Measurements from ENCODE around the gene CACNA2D3. TPM values are rescaled to one million over a fixed set of nuclear protein-coding genes. Genes with fewer than 3 reads are reported as not detected.

Gene CACNA2D3
- total RNA-seq, 1 donor from 2014 or later, result 3.6 TPM

DNA sequence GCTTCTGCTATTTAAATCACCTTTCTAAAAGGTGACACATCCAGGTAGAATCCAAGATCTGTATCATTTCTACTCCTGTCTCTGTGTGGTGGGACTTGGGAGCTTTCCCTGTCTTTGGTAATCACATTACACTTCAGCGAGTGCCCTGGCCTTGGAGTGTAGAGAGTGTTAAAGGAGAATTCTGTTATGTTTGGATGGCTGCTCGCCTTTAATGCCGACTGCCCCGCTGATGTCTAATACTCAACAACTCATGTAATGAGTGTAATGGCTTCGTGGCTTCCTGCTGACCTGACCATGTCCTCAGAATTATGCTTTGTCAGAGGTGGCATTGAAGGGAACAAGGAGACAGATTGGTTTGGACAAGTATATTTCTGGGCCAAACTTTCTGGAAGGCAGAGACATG is 871.8 kb downstream of the CACNA2D3 start:
- no peak overlapping the region for H3K4me3 ChIP-seq
- no peak for TF ChIP-seq CTCF (IDR thresholded peaks at IDR 0.05)
- H3K27me3 ChIP-seq (ENCODE audit: low read depth), result no peaks in the 10 kb centered on the region
- intact Hi-C loops (cut with DNase I), result no loop called here
- no peaks in the 10 kb centered on the region for H3K36me3 ChIP-seq
- H3K9me3 ChIP-seq, result no peaks in the 10 kb centered on the region
- no peak overlapping the region for H3K27ac ChIP-seq
- ATAC-seq, result no peak
- DNase-seq, result no peak
- H3K4me1 ChIP-seq, result peaks cover 2% of the 10 kb centered on the region

GRCh38 chr3:54999159-54999558 is 876.8 kb downstream of the CACNA2D3 start:
- Histone ChIP-seq H3K36me3 (no peaks in the 10 kb centered on the region), H3K27ac (no peak overlapping the region), H3K4me3 (no peak overlapping the region), H3K4me1 (peaks cover 6% of the 10 kb centered on the region), H3K9me3 (no peaks in the 10 kb centered on the region), H3K27me3 (ENCODE audit: low read depth) (no peaks in the 10 kb centered on the region)
- peak; percentile 10 for TF ChIP-seq CTCF (IDR thresholded peaks at IDR 0.05)
- no peak for DNase-seq
- intact Hi-C loops (cut with DNase I), result no loop called here
- ATAC-seq, result no peak

DNA sequence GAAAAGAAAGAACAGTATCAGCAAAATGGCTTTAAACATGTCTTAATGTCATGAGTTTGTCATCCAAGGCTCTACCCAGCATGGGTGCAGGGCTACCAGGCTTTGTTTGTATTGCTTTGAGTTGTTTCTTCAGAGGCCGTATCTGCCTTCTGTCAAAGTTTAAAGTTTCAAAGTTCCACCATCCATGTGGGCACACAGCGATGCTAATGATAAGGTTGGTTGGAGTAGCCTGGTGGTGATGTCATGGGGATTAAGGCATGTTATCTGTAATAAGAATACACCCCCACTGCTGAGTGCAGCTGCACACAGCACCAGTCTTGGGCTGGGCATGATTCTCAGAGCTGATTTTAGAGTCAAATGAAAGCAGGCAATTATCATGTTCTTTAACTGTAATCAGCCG is 877.5 kb downstream of the CACNA2D3 start:
- Histone ChIP-seq H3K9me3 (no peaks in the 10 kb centered on the region), H3K4me3 (no peak overlapping the region), H3K27ac (no peak overlapping the region), H3K36me3 (no peaks in the 10 kb centered on the region), H3K4me1 (peaks cover 6% of the 10 kb centered on the region), H3K27me3 (ENCODE audit: low read depth) (no peaks in the 10 kb centered on the region)
- intact Hi-C loops (cut with DNase I), result no loop called here
- no peak for TF ChIP-seq CTCF (IDR thresholded peaks at IDR 0.05)
- ATAC-seq, result no peak
- no peak for DNase-seq

DNA sequence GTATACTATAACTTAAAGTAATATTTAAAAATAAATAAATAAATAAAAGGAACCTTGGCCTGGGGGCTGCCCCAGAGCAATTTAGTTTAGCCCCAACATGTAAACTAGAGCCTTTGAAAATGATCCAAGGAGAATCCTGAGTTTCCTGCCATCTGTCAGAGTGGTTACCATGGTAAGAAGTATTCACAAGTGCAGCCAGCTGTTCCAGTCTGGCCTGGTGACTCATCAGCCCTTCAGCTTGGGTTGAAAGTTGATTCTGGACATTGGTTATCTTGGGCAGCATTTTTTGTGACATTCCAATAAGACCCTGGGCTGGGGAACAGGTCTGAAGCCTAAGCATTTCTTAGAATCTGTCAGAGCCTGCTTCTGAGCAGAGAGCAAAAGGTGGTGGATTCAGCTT is 878.2 kb downstream of the CACNA2D3 start:
- TF ChIP-seq CTCF (IDR thresholded peaks at IDR 0.05), result no peak
- peak; percentile 33 to 57 for ATAC-seq

DNA sequence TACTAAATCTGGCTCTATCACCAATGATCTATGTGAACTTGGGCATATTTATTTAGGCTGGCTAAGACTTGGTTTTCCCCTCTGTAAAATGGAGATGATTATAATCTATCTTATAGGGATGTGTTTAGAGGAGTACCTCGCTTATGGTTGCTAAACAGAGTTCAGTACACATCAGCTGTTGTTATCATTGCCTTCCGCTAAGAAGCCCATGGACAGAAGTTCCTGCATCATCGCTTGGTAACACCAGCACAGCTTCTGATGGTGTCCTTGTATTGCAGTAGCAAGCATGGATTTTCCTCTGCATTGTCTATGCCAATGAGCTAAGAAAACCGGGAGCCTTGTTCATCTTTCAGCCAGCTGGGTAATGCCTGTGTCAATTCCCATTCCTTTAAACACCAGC is 878.6 kb downstream of the CACNA2D3 start:
- no peak for DNase-seq
- no peak for ATAC-seq
- no peak for TF ChIP-seq CTCF (IDR thresholded peaks at IDR 0.05)
- no peak overlapping the region for H3K4me3 ChIP-seq
- intact Hi-C loops (cut with DNase I), result no loop called here
- H3K27ac ChIP-seq, result no peak overlapping the region
- H3K9me3 ChIP-seq, result no peaks in the 10 kb centered on the region
- H3K36me3 ChIP-seq, result no peaks in the 10 kb centered on the region
- H3K4me1 ChIP-seq, result peaks cover 6% of the 10 kb centered on the region
- no peaks in the 10 kb centered on the region for H3K27me3 ChIP-seq (ENCODE audit: low read depth)

More for the DNA sequence above, 878.2 kb downstream of the CACNA2D3 start:
- no peak for DNase-seq
- no peaks in the 10 kb centered on the region for H3K9me3 ChIP-seq
- H3K4me1 ChIP-seq, result peaks cover 6% of the 10 kb centered on the region
- intact Hi-C loops (cut with DNase I), result no loop called here
- no peak overlapping the region for H3K27ac ChIP-seq
- H3K36me3 ChIP-seq, result no peaks in the 10 kb centered on the region
- no peak overlapping the region for H3K4me3 ChIP-seq
- no peaks in the 10 kb centered on the region for H3K27me3 ChIP-seq (ENCODE audit: low read depth)

GRCh38 chr3:55002416-55002930 is 880.1 kb downstream of the CACNA2D3 start:
- no peak for ATAC-seq
- intact Hi-C loops (cut with DNase I), result no loop called here
- no peak for DNase-seq
- Histone ChIP-seq H3K27ac (no peak overlapping the region), H3K27me3 (ENCODE audit: low read depth) (no peaks in the 10 kb centered on the region), H3K4me1 (peaks cover 6% of the 10 kb centered on the region), H3K9me3 (no peaks in the 10 kb centered on the region), H3K4me3 (no peak overlapping the region), H3K36me3 (no peaks in the 10 kb centered on the region)
- no peak for TF ChIP-seq CTCF (IDR thresholded peaks at IDR 0.05)
